Dedifferentiated amniotic fluid mesenchymal stem cell (primary cell): Measurements from ENCODE around the gene EFEMP2.
"Not testable (repeated sequence)": the region's sequence is repeated elsewhere in the genome, so short reads cannot be mapped to it uniquely, and the experiment has no call there.

Experiments used
- DNase-seq: peaks from one replicate; pipeline ENCODE4 v3.0.0-alpha.2; 2016; ENCODE audit errors: extremely low spot score

Gene EFEMP2

DNA sequence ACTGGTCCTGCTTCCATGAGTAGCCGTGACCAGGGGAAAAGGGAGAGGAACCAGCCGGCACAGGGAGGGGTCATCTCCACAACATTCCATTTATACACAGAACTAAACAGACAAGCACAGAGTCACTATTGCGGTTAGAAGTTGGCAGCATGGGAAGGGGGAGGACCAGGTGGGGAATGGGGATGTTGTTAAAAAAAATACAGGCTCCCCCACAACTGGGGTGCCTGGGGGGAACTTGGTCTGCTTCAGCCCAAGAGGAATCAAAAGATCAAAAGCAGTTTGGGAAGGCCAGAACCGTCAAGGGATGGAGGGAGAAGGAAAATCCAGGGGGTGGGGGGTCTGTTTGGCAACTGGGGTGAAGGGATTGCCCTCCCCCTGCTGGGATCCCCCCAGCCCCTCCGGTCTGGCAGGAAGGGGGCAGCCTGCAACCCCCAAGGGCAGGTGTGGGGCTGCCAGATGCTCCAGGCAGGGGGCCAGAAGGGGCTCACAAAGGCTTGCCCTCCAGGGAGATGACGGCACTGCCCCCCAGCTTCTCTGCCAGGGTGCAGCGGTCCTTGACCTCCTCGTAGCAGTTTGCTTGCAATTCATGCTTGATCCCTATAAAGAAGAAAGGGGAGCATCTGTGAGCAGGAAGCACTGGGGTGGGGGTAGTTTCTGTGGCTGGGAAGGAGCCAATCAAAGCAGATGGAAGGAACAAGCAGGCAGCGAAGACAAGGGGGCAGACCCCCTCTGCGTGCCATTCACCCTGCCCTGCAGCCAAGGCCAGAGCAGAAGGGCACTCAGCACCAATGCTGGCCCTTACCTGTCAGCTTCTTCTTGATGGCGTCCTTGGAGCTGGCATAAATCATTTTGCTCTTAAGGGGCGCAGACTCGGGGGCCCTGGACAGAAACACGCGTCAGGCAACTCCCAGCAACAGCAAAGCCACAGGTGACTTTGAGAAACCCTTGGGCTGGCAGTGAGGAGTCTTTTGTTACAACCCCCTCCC lies 17.5 kb downstream of the EFEMP2 start:
- no peak for DNase-seq

- no peak for DNase-seq
Observed at GRCh38 chr11:65854161-65854592, 18.4 kb downstream of the EFEMP2 start.

- no peak for DNase-seq
Observed at GRCh38 chr11:65853246-65853979, 19.2 kb downstream of the EFEMP2 start.

DNA sequence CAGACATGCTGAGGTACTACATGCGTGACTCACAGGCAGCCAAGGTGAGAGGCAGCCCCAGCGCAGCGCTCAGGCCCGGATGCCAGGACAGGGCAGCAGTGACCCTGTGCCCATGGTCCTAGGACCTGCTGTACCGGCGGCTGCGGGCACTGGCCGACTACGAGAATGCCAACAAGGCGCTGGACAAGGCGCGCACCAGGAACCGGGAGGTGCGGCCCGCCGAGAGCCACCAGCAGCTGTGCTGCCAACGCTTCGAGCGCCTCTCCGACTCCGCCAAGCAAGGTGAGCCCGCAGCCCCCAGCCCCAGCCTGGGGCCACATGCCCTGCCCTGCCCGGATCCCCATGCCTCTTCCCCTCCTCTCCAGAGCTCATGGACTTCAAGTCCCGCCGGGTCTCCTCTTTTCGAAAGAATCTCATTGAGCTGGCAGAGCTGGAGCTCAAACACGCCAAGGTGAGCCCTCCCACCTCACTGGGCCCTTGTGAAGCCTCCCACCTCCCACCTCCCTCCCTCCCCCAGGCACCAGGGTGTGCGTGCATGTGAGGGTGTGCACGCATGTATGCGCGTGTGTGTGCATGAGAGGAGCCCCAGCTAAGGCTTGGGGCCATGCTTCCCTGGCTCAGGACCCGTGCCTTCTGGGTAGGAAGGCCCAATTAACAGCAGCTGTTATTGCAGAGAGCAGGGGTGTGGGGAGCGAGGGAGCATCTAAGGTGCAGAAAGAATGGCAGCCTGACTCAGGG lies 19.9 kb downstream of the EFEMP2 start:
- no peak for DNase-seq

- DNase-seq: no peak
Observed at GRCh38 chr11:65851811-65852507, 20.6 kb downstream of the EFEMP2 start.

DNA sequence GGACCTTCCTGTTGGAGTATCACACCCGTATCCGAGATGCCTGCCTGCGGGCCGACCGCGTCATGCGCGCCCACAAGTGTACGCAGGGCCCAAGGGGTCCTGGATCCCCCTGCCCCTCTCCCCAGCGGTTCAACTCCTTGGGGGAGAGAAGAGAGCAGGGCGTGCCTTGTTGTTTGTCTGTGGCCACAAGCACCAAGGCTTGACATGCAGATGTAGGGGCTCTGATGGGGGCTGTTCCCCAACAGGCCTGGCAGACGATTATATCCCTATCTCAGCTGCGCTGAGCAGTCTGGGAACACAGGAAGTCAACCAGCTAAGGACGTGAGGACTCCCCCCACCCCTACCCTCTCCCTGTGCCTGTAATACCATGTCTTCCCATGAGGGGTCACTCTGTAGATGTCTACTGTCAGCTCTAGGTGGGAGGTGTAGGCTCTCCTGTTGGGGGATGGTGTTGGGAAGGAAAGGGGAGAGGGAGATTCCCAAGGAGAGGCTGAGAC lies 21.5 kb downstream of the EFEMP2 start:
- DNase-seq: no peak

- DNase-seq: no peak
Observed at GRCh38 chr11:65850217-65851082, 22.1 kb downstream of the EFEMP2 start.

- no peak for DNase-seq
Observed at GRCh38 chr11:65849771-65850216, 22.8 kb downstream of the EFEMP2 start.

DNA sequence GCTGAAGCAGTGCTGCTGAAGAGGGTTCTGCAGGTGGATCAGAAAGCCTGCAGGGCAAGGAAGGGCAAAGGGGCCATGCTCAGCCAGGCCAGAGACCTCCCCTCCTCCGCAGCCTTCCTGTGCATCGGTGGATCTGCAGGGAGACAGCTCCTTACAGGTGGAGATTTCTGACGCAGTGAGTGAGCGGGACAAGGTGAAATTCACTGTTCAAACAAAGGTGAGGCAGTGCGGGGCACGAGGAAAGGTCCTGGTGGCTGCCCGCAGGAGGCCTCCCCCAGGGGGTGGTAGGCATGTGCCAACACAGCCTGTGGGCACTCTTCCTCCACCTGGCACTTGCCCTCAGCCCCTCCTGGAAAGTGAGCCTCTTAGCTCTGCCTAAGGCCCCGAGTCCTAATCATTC lies 23.2 kb downstream of the EFEMP2 start:
- no peak for DNase-seq

DNA sequence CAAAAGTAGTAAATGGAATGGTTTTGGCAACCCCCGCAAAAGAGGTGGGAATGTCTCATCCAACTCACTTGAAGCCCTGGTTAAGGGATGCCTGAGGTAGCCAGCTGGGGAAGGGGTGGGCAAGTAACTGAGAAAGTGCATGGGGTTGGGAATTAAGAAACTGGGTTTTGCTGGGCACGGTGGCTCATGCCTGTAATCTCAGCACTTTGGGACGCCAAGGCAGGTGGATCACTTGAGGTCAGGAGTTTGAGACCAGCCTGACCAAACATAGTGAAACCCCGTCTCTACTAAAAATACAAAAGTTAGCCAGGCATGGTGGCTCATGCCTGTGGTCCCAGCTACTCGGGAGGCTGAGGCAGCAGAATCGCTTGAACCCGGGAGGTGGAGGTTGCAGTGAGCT lies 23.9 kb downstream of the EFEMP2 start:
- DNase-seq: not testable (repeated sequence)

- DNase-seq: no peak
Observed at GRCh38 chr11:65847746-65848145, 24.9 kb downstream of the EFEMP2 start.

DNA sequence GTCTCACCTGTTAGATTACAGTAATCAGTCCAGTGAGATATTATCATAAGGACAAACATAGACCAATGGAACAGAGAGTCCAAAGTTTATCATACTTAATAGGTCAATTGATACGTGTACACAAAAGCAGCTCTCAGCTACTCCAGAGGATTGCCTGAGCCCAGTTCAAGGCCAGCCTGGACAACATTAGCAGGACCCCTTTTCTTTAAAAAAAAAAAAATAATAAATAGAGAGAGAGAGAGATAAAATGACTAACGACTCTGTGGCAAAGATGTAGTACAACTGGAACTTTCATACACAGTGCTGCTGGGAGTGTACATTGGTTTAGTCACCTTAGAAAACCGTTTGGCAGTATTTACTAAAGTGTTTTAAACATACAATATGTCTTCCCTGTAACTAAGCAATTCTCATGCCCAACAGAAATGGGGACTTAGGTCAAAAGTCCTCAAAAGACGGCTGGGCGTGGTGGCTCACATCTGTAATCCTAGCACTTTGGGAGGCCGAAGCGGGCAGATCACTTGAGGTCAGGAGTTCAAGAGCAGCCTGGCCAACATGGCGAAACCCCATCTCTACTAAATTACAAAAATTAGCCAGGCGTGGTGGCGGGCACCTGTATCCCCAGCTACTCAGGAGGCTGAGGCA lies 28.2 kb downstream of the EFEMP2 start:
- no peak for DNase-seq

DNA sequence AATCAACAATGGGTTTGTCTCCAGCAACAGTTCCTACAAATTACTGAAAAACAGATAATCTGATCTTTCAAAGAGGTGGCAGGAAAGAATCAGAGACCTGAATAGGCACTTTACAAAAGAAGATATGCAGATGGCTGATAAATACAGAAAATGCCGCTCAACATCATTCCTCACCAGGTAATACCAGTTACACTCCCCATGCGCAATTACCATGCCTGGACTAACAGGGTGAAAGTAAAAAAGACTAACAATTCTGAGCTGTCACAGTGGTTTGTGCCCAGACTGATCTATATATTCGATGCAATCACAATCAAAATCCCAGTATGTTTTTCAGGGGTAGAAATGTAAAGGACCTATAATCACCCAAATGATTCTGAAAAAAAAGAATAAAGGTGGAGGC lies 28.8 kb downstream of the EFEMP2 start:
- no peak for DNase-seq

- no peak for DNase-seq
Observed at GRCh38 chr11:65842144-65842543, 30.5 kb downstream of the EFEMP2 start.

DNA sequence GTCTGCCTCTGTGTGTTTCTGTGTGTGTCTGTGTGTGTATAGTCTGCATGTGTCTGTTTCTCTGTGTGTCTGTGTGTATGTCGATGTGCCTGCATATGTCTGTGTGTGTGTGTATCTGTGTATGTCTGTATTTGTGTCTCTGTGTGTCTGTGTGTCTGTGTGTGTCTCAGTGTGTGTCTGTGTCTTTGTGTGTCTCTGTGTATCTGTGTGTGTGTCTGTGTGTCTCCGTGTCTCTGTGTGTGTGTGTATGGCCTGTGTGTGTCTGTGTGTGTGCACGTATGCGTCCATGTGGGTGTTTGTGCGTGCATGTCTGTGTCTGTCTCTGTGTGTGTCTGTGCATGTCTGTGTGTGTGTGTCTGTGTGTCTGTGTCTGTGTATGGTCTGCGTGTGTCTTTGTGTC lies 38.4 kb downstream of the EFEMP2 start:
- no peak for DNase-seq

DNA sequence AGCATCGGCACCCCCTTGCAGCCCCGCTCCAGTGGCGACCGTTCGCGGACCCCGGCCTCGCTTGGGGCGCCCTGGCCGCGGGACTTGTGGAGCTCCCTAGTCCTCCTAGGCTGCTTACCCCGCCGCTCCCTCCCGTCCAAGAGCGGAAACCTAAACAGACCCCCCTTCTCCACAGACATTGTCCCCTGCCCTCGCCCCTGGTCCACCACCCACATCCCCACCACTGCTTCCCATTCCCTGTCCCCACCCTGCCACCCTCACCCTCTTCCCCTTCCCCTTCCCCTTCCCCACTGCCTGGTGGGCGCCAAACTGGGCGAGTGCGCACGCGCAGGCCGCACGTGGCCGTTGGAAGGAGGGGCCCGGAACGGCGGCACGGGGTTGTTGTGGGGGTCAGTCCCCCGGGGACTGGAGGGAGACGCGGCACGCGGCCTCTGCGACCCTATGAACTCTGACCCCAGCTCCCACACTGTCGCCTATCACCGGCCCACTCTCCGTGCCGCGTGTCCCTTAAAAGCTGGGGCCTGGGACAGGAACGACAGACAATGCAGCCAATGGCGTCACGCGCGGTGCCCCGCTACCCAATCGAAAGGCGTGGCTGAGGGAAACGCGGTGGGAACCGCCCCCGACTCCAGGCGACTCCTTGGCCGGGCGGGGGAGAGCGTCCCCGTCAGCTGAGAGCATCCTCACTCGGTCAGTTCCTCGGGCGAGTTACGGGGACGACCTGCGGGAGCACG lies 39.1 kb downstream of the EFEMP2 start, which contains the start of gene SNX32:
Gene SNX32 (plus strand): TSS at position 667 of the 734 bp plus-strand sequence. CDS start 103 bp downstream, outside the sequence.
- peak; percentile 89 for DNase-seq

DNA sequence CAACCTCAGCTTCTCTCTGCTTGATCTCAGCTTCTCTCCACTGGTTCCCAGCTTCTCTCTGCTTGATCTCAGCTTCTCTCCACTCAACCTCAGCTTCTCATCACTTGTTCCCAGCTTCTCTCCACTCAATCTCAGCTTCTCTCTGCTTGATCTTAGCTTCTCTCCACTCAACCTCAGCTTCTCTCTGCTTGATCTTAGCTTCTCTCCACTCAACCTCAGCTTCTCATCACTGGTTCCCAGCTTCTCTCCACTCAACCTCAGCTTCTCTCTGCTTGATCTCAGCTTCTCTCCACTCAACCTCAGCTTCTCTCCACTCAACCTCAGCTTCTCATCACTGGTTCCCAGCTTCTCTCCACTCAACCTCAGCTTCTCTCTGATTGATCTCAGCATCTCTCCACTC lies 40.4 kb downstream of the EFEMP2 start:
- DNase-seq: not testable (repeated sequence)

DNA sequence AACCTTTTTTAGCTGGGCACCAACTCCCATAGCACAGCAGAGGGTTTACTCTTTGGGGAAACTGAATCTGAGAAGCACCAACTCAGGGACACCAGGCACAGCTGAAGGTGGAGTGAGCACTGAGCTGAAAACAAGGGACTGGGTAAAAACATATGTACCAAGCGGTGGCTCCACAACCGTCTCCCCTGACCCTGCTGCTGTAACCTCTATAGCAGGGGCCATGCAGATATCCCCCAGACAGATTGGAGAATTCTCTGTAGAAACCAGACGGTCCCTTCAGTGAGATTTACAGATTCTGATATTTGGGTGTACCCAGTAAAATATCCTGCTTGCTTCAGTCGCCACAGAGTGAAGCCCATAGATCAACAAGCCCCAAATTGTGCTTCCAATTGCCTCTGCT lies 43.1 kb downstream of the EFEMP2 start:
- DNase-seq: no peak
